Measurements from ENCODE around the gene ADAMTS16. TPM values are rescaled to one million over a fixed set of nuclear protein-coding genes. Genes with fewer than 3 reads are reported as not detected.

ADAMTS16 gene
- total and polyA plus RNA-seq, 11 donors, result 0.05 to 4.7 (median 0.16) TPM; not detected in 8

GRCh38 chr5:5342784-5343183, 202.7 kb downstream of the ADAMTS16 start:
- Histone ChIP-seq H3K4me3 (no peak overlapping the region), H3K27me3 (no peaks in the 10 kb centered on the region), H3K4me1 (peaks cover 0 to 29% (median 11%) of the 10 kb centered on the region in 12 donors), H3K27ac (no peak overlapping the region), H3K36me3 (no peaks in the 10 kb centered on the region), H3K9me3 (no peaks in the 10 kb centered on the region)
- intact Hi-C loops (cut with DNase I), result no loop called here
- no peak for DNase-seq
- TF ChIP-seq CTCF (IDR thresholded peaks at IDR 0.05), result no peak
- TF ChIP-seq POLR2A (IDR thresholded peaks at IDR 0.05), result no peak
- peak in 1 of 4 donors; percentile 61 for ATAC-seq

GRCh38 chr5:5343568-5343967, 203.4 kb downstream of the ADAMTS16 start:
- Histone ChIP-seq H3K9me3 (no peaks in the 10 kb centered on the region), H3K27ac (peak overlapping the region in 2 of 12 donors; percentile 1 to 36), H3K4me3 (no peak overlapping the region), H3K27me3 (no peaks in the 10 kb centered on the region), H3K36me3 (no peaks in the 10 kb centered on the region), H3K4me1 (peaks cover 0 to 37% (median 14%) of the 10 kb centered on the region in 12 donors)
- intact Hi-C loops (cut with DNase I), result no loop called here
- no peak for ATAC-seq
- TF ChIP-seq POLR2A (IDR thresholded peaks at IDR 0.05) (no peak), CTCF (IDR thresholded peaks at IDR 0.05) (no peak)
- DNase-seq, result no peak
- WGBS, 4 donors, result 74 to 87% (median 82%) methylated on average over 6 of the region's 6 CpGs

GRCh38 chr5:5344051-5344571, 204.0 kb downstream of the ADAMTS16 start:
- intact Hi-C loops (cut with DNase I), result no loop called here

GRCh38 chr5:5344606-5345005, 204.5 kb downstream of the ADAMTS16 start:
- intact Hi-C loops (cut with DNase I), result no loop called here
- ATAC-seq (no peak), DNase-seq (no peak)
- H3K27ac ChIP-seq, result no peak overlapping the region
- TF ChIP-seq POLR2A (IDR thresholded peaks at IDR 0.05) (no peak), CTCF (IDR thresholded peaks at IDR 0.05) (no peak)
- 58 to 65% (median 62%) methylated on average over 5 of the region's 5 CpGs for WGBS, 4 donors
- H3K4me1 ChIP-seq, result peaks cover 0 to 37% (median 15%) of the 10 kb centered on the region in 12 donors
- H3K4me3 ChIP-seq, result no peak overlapping the region
- no peaks in the 10 kb centered on the region for H3K36me3 ChIP-seq
- H3K9me3 ChIP-seq, result no peaks in the 10 kb centered on the region
- H3K27me3 ChIP-seq, result no peaks in the 10 kb centered on the region

More at GRCh38 chr5:5344051-5344571, 204.0 kb downstream of the ADAMTS16 start:
- Histone ChIP-seq H3K27ac (peak overlapping the region in 2 of 12 donors; percentile 1 to 36), H3K9me3 (no peaks in the 10 kb centered on the region), H3K27me3 (no peaks in the 10 kb centered on the region), H3K4me1 (peaks cover 0 to 37% (median 15%) of the 10 kb centered on the region in 12 donors), H3K36me3 (no peaks in the 10 kb centered on the region), H3K4me3 (no peak overlapping the region)
- ATAC-seq (peak in 2 of 4 donors; percentile 51 to 62), DNase-seq (peak in 2 of 5 donors; percentile 38 to 47)
- 35 to 54% (median 48%) methylated on average over 4 of the region's 4 CpGs for WGBS, 4 donors
- TF ChIP-seq CTCF (IDR thresholded peaks at IDR 0.05) (peak in 4 of 12 donors; percentile 8 to 36 (median 9)), POLR2A (IDR thresholded peaks at IDR 0.05) (no peak)
